AG10803 (cell line): Measurements from ENCODE around the gene NT5M.

Experiments
- DNase-seq: peaks from one replicate; pipeline ENCODE4 v3.0.0; 2010; ENCODE audit warnings: low read depth
- H3K4me3 ChIP-seq: 2 replicates; pipeline ENCODE4 v1.5.1; 2011; ENCODE audit warnings: mild to moderate bottlenecking, low read length, control low read depth
- CTCF ChIP-seq: conservative IDR thresholded peaks from 2 replicates; pipeline ENCODE4 v1.5.1; 2011; ENCODE audit warnings: mild to moderate bottlenecking, low read length, control low read depth, inconsistent platforms

The NT5M gene

DNA sequence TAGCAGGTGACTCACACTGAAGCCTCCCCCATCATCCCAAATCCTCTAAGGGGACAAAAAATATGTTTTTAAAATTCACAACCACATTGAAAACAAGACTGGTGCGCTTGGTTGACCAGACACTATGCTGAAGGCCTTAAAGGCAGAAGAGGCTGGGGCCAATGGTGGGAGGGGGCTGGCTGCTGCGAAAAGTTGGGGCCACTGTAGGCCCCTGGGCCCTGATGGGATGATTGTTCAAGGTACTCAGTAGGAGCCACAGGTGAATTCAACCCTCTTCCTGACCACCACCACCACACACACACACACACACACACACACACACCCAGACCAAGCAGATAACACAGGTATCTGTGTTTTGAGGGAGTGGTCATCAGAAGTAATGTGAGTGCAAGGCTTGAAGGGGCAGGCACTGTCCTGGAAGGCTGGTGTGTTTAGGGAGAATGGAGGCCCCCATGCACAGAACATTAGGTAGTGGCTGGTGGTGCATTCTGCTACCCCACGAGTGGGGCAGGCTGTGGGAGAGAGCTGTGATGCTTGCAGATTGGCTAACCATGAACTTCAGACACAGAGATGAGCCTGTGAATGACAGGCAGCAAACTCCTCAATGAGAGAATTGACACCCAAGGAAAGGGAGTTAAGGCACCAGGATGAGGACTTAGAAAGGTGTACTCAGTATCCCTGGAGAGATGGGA lies 55.0 kb downstream of the NT5M start:
- DNase-seq, result no peak
- H3K4me3 ChIP-seq, result no peak overlapping the region
- TF ChIP-seq CTCF, result no peak

DNA sequence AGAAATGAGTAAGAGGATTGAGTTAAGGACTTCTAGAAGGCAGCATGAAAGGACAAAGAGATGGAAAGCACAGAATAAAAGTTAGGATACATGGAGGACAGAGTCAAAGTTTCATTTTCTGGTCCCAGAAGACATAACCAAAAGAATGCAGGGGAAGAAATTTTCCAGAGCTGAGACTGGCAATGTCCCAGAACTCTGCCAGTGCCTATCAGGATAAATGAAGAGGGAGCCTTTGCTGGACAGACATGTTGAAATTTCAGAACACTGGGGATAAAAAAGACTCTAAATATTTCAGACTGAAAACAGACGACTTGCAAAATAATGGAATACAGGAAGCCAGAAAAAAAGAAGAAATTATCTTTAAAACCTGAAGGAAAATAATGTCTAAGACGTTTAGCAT lies 55.7 kb downstream of the NT5M start:
- no peak for TF ChIP-seq CTCF

GRCh38 chr17:17359271-17359670 lies 56.1 kb downstream of the NT5M start:
- no peak for DNase-seq
- TF ChIP-seq CTCF, result no peak
- H3K4me3 ChIP-seq, result no peak overlapping the region

More for the DNA sequence above, 55.7 kb downstream of the NT5M start:
- no peak overlapping the region for H3K4me3 ChIP-seq
- no peak for DNase-seq

DNA sequence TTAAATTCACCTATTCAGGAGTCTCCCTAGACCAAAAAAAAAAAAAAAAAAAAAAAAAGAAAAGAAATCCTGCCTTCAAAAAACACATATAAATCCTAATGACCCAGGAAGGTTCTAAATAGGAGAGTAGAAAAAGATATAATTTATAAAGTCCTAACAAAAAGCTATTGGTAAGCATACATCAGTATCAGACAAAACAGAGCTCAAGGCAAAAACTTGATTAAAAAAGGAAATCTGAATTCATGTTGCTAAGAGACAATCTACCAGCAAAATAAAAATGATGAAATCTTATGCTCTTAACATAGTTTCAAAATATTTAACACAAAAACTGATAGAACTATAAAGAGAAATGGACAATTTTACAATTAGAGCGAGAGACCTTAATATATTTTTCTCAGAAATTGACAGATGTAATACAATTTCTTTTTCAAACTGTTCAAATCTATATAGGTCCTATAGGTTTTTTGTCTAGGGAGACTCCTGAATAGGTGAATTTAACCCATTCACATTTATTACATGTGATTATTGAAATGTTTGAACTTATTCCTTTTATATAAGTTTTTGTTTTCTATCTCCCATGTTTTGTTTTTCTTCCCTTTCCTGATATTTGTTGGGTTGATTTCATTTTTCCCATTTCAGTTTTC lies 57.0 kb downstream of the NT5M start:
- no peak for DNase-seq
- no peak for TF ChIP-seq CTCF
- no peak overlapping the region for H3K4me3 ChIP-seq

GRCh38 chr17:17361543-17361866 lies 58.3 kb downstream of the NT5M start:
- no peak for DNase-seq
- TF ChIP-seq CTCF, result no peak
- H3K4me3 ChIP-seq, result no peak overlapping the region

DNA sequence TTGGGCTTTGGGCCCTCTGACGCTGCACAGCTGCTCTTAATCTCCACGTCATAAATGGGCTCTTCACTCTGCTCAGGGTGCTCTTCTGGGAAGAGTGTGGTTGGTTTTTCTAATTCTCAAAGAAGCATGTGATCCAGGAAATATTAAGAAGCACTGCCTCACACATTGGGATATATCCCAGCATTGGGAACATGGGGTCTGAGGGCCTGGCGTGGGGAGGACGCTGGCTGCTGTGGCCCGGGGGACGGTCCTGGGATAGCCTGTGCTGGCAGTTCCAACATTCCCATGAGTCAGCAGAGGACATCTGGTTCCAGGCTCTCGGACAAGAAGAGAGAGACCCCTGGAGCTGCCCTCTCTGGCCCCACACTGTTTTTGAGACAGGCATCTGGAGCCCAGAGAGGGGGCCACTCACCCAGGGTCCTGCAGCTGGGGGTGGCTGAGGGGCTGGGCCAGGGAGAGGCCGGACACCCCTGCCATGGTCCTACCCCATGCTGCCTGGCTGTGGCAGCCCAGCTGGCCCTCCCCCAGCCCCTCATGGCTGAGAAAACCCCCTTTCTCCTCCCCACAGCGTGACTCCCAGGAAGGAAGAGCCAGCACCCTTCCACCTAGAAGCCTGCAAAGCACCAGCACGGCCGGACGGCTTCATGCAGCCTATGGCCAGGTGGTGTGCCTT lies 58.8 kb downstream of the NT5M start:
- H3K4me3 ChIP-seq, result no peak overlapping the region
- peak; percentile 50 for DNase-seq
- TF ChIP-seq CTCF, result no peak

GRCh38 chr17:17362540-17362930 lies 59.4 kb downstream of the NT5M start:
- no peak for DNase-seq
- no peak overlapping the region for H3K4me3 ChIP-seq
- no peak for TF ChIP-seq CTCF
